ENCODE results near the gene FRMD4A.

DNA sequence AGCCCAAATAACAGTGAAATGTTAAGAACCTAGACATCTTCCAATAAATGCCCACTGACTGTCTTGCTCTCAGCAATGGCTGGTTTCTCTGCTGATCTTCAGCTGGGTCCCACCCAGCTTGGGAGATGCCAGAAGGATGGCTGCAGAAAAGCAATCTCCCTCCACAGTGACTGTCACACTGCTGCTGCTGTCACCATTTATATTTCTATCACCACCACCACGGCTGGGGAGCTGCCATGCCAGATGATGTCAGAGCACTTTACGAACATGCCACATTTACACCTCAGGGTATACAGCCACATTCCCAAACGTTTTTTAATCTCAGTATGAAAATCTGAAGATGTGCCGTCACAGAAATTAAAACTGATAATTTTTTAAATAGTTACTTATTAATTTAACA, 29.8 kb upstream of the FRMD4A start:
- TF ChIP-seq, protein P1, sequence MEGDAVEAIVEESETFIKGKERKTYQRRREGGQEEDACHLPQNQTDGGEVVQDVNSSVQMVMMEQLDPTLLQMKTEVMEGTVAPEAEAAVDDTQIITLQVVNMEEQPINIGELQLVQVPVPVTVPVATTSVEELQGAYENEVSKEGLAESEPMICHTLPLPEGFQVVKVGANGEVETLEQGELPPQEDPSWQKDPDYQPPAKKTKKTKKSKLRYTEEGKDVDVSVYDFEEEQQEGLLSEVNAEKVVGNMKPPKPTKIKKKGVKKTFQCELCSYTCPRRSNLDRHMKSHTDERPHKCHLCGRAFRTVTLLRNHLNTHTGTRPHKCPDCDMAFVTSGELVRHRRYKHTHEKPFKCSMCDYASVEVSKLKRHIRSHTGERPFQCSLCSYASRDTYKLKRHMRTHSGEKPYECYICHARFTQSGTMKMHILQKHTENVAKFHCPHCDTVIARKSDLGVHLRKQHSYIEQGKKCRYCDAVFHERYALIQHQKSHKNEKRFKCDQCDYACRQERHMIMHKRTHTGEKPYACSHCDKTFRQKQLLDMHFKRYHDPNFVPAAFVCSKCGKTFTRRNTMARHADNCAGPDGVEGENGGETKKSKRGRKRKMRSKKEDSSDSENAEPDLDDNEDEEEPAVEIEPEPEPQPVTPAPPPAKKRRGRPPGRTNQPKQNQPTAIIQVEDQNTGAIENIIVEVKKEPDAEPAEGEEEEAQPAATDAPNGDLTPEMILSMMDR (IDR thresholded peaks at IDR 0.05), result no peak
- no peak for TF ChIP-seq POLR2A (IDR thresholded peaks at IDR 0.05)

All from heart left ventricle (tissue), 13 donors.